Muscle of arm (tissue), 12 donors: Measurements from ENCODE around the gene ATRIP. TPM values are rescaled to one million over a fixed set of nuclear protein-coding genes. Genes with fewer than 3 reads are reported as not detected.
"Not testable (repeated sequence)": the region's sequence is repeated elsewhere in the genome, so short reads cannot be mapped to it uniquely, and the experiment has no call there.

Experiments used
- DNase-seq: peaks from one replicate; pipeline ENCODE4 v3.0.0-alpha.2; 2013
- polyA plus RNA-seq, 12 donors: library from polyadenylated mRNA; unstranded; fragments of 120-200 nt; gene quantifications; one replicate each; pipeline ENCODE4 v1.2.1, GENCODE V29; 2013; ENCODE audit not compliant: insufficient read length in 12 of 12

ATRIP gene
- polyA plus RNA-seq, 12 donors = 7.4 to 13.6 (median 8.7) TPM; not detected in 1

GRCh38 chr3:48435774-48436476, 10.6 kb upstream of the ATRIP start:
- DNase-seq = peak; percentile 87

- DNase-seq = no peak
Observed at GRCh38 chr3:48436477-48436787, 10.1 kb upstream of the ATRIP start.

GRCh38 chr3:48436855-48437254, 9.7 kb upstream of the ATRIP start:
- DNase-seq = no peak

GRCh38 chr3:48437812-48438211, 8.7 kb upstream of the ATRIP start:
- DNase-seq = no peak

GRCh38 chr3:48439820-48440589, 6.5 kb upstream of the ATRIP start, which contains the start of the genes CCDC51 and TMA7:
Gene CCDC51 (minus strand): TSS chr3:48440119. CDS start chr3:48435128, 4,991 bp downstream.
Gene TMA7 (plus strand): TSS chr3:48440257. CDS start chr3:48440297, 40 bp downstream.
- DNase-seq = peak; percentile 96

GRCh38 chr3:48440590-48440958, 6.0 kb upstream of the ATRIP start:
- no peak for DNase-seq

GRCh38 chr3:48441940-48442339, 4.6 kb upstream of the ATRIP start:
- no peak for DNase-seq

GRCh38 chr3:48445277-48445882, 1.2 kb upstream of the ATRIP start:
- no peak for DNase-seq

- no peak for DNase-seq
Observed at GRCh38 chr3:48446043-48446424, 503 bp upstream of the ATRIP start.

- DNase-seq = no peak
Observed at GRCh38 chr3:48451270-48451669, 4.7 kb downstream of the ATRIP start.

GRCh38 chr3:48456456-48456855, 9.9 kb downstream of the ATRIP start:
- no peak for DNase-seq

GRCh38 chr3:48459331-48459730, 12.8 kb downstream of the ATRIP start:
- no peak for DNase-seq

- DNase-seq = no peak
Observed at GRCh38 chr3:48459773-48460516, 13.4 kb downstream of the ATRIP start.

- DNase-seq = no peak
Observed at GRCh38 chr3:48460517-48460902, 14.0 kb downstream of the ATRIP start.

- DNase-seq = not testable (repeated sequence)
Observed at GRCh38 chr3:48461767-48462166, 15.2 kb downstream of the ATRIP start.

- no peak for DNase-seq
Observed at GRCh38 chr3:48463703-48464102, 17.2 kb downstream of the ATRIP start.

GRCh38 chr3:48464713-48465221, 18.2 kb downstream of the ATRIP start:
- no peak for DNase-seq

GRCh38 chr3:48465237-48465530, 18.6 kb downstream of the ATRIP start:
- DNase-seq = no peak

- DNase-seq = peak; percentile 98
Observed at GRCh38 chr3:48465531-48466378, 19.2 kb downstream of the ATRIP start.

- no peak for DNase-seq
Observed at GRCh38 chr3:48466386-48467109, 20.0 kb downstream of the ATRIP start.

GRCh38 chr3:48467110-48467454, 20.5 kb downstream of the ATRIP start:
- no peak for DNase-seq
